Esophagus squamous epithelium (tissue), 5 donors: ENCODE results near the gene ZBTB24. TPM values are rescaled to one million over a fixed set of nuclear protein-coding genes. Genes with fewer than 3 reads are reported as not detected.
A peak's percentile ranks its signal among the peaks of the same experiment; 100 is the strongest.

ENCODE experiments used
- DNase-seq: peaks from one replicate; lab custom pipeline; 2025; lab: John Stamatoyannopoulos, UW
- H3K27ac ChIP-seq, 4 donors: fragments of 200-600 bp; sonication (generic); one replicate each; pipeline ENCODE4 v1.5.1; 2016 to 2019; ENCODE audit warnings: mild to moderate bottlenecking in 1 of 4
- H3K27me3 ChIP-seq, 4 donors: fragments of 200-600 bp; sonication (generic); 1 replicate in 3 of 4; 2 replicates in 1 of 4; pipeline versions ENCODE4 v1.5.1 to v1.6.0; 2017 to 2021; ENCODE audit warnings: antibody characterized with exemption in 1 of 4
- H3K36me3 ChIP-seq, 3 donors: fragments of 200-600 bp; sonication (generic); one replicate each; pipeline ENCODE4 v1.5.1; 2016 to 2019
- H3K4me1 ChIP-seq, 3 donors: fragments of 200-600 bp; sonication (generic); one replicate each; pipeline ENCODE4 v1.5.1; 2017 to 2019
- H3K4me3 ChIP-seq, 4 donors: fragments of 200-600 bp; sonication (generic); 1 replicate in 3 of 4; 2 replicates in 1 of 4; pipeline ENCODE4 v1.5.1; 2016 to 2019; ENCODE audit warnings: mild to moderate bottlenecking in 2 of 4, moderate library complexity in 1 of 4
- H3K9me3 ChIP-seq, 3 donors: fragments of 200-600 bp; sonication (generic); one replicate each; pipeline ENCODE4 v1.5.1; 2016 to 2019
- CTCF ChIP-seq, 6 experiments: fragments of 450-650 bp in 4 of 6; fragments of 200-600 bp in 2 of 6; sonication (generic) in 2 of 6; IDR thresholded peaks; one replicate each; pipeline ENCODE4 v1.5.1; 2016 to 2019; ENCODE audit warnings: antibody characterized with exemption in 6 of 6, mild to moderate bottlenecking in 4 of 6, moderate library complexity in 4 of 6
- POLR2A ChIP-seq, 4 donors: fragments of 450-650 bp; IDR thresholded peaks; one replicate each; pipeline ENCODE4 v1.6.1; 2017; ENCODE audit warnings: antibody characterized with exemption in 4 of 4, mild to moderate bottlenecking in 4 of 4, moderate library complexity in 3 of 4
- WGBS, 2 donors: methylation state at CpG; one replicate each; pipeline ENCODE4 v1.1.5; 2018; 5-methylcytosine and 5-hydroxymethylcytosine counted together
- intact Hi-C: fragments of 100-400 bp; cut with DNase I; formaldehyde crosslinking; loops from one replicate; pipeline ENCODE4 v1.15.0; 2022
- total RNA-seq, 4 donors: library from RNA; depleted of rRNA; stranded (reverse); fragments of >200 nt; gene quantifications; one replicate each; pipeline ENCODE4 v1.1.0, GENCODE V29; 2016
- donor health status: DM: yes; HTN: yes; CAD: no.

ZBTB24 gene
- total RNA-seq, 4 donors from 2014 or later, result 3.9 to 8.4 (median 7.0) TPM

GRCh38 chr6:109453594-109454495 lies 29.2 kb downstream of the ZBTB24 start:
- TF ChIP-seq POLR2A (IDR thresholded peaks at IDR 0.05), result no peak
- TF ChIP-seq CTCF (IDR thresholded peaks at IDR 0.05), result no peak
- intact Hi-C loops, result no loop called here
- DNase-seq, result no peak

GRCh38 chr6:109453156-109453555 lies 29.9 kb downstream of the ZBTB24 start:
- Histone ChIP-seq H3K4me1 (peaks cover 31 to 67% (median 34%) of the 10 kb centered on the region in 3 donors), H3K36me3 (peaks cover 0 to 10% (median 0%) of the 10 kb centered on the region in 3 donors), H3K4me3 (no peak overlapping the region), H3K27me3 (no peaks in the 10 kb centered on the region), H3K27ac (peak overlapping the region in 1 of 4 donors; percentile 92), H3K9me3 (no peaks in the 10 kb centered on the region)
- intact Hi-C loops, result no loop called here
- TF ChIP-seq CTCF (IDR thresholded peaks at IDR 0.05) (no peak), POLR2A (IDR thresholded peaks at IDR 0.05) (no peak)
- no CpG with 5 or more reads among the region's 2 CpGs for WGBS, 2 donors
- DNase-seq, result no peak

More at GRCh38 chr6:109453594-109454495, 29.2 kb downstream of the ZBTB24 start:
- H3K9me3 ChIP-seq, result no peaks in the 10 kb centered on the region
- peak overlapping the region; percentile 72 to 92 (median 87) for H3K27ac ChIP-seq
- H3K36me3 ChIP-seq, result peaks cover 0 to 10% (median 0%) of the 10 kb centered on the region in 3 donors
- WGBS, 2 donors, result 90 to 91% methylated on average over 17 to 24 of the region's 27 CpGs
- peak overlapping the region in 3 of 4 donors; percentile 70 to 93 (median 78) for H3K4me3 ChIP-seq
- no peaks in the 10 kb centered on the region for H3K27me3 ChIP-seq
- H3K4me1 ChIP-seq, result peaks cover 31 to 73% (median 34%) of the 10 kb centered on the region in 3 donors

GRCh38 chr6:109452181-109452580 lies 30.8 kb downstream of the ZBTB24 start:
- H3K27me3 ChIP-seq, result no peaks in the 10 kb centered on the region
- TF ChIP-seq CTCF (IDR thresholded peaks at IDR 0.05) (no peak), POLR2A (IDR thresholded peaks at IDR 0.05) (no peak)
- WGBS, 2 donors, result 83 to 91% methylated on average over 5 to 9 of the region's 9 CpGs
- no peak overlapping the region for H3K27ac ChIP-seq
- intact Hi-C loops, result no loop called here
- no peak for DNase-seq
- H3K4me1 ChIP-seq, result peaks cover 28 to 57% (median 31%) of the 10 kb centered on the region in 3 donors
- no peaks in the 10 kb centered on the region for H3K9me3 ChIP-seq
- H3K4me3 ChIP-seq, result no peak overlapping the region
- peaks cover 0 to 10% (median 0%) of the 10 kb centered on the region in 3 donors for H3K36me3 ChIP-seq

- intact Hi-C loops, result no loop called here
- WGBS, 2 donors, result 63% methylated on average over 4 of the region's 7 CpGs; no CpG with 5 or more reads in 1 of the 2 donors
- Histone ChIP-seq H3K27ac (no peak overlapping the region), H3K9me3 (no peaks in the 10 kb centered on the region), H3K27me3 (no peaks in the 10 kb centered on the region), H3K4me3 (no peak overlapping the region), H3K36me3 (peaks cover 0 to 18% (median 0%) of the 10 kb centered on the region in 3 donors), H3K4me1 (peaks cover 20 to 49% (median 24%) of the 10 kb centered on the region in 3 donors)
- DNase-seq, result no peak
- no peak for TF ChIP-seq POLR2A (IDR thresholded peaks at IDR 0.05)
- TF ChIP-seq CTCF (IDR thresholded peaks at IDR 0.05), result no peak
These were observed 31.6 kb downstream of the ZBTB24 start for GRCh38 chr6:109451376-109451775.

- Histone ChIP-seq H3K36me3 (peaks cover 0 to 24% (median 0%) of the 10 kb centered on the region in 3 donors), H3K4me3 (no peak overlapping the region), H3K9me3 (no peaks in the 10 kb centered on the region), H3K27ac (no peak overlapping the region), H3K4me1 (peaks cover 16 to 43% (median 18%) of the 10 kb centered on the region in 3 donors), H3K27me3 (no peaks in the 10 kb centered on the region)
- TF ChIP-seq POLR2A (IDR thresholded peaks at IDR 0.05) (no peak), CTCF (IDR thresholded peaks at IDR 0.05) (no peak)
- WGBS, 2 donors, result 53 to 73% methylated on average over 3 of the region's 3 CpGs
- intact Hi-C loops, result no loop called here
- no peak for DNase-seq
These were observed 32.2 kb downstream of the ZBTB24 start for GRCh38 chr6:109450801-109451200.
